Breast epithelium (tissue), 4 donors: ENCODE measurements around the gene MRPS10. TPM values are rescaled to one million over a fixed set of nuclear protein-coding genes. Genes with fewer than 3 reads are reported as not detected.

Experiments used
- DNase-seq, 2 donors: peaks; one replicate each; pipeline ENCODE4 v3.0.0-alpha.2; 2019; ENCODE audit warnings: low spot score in 2 of 2
- H3K27ac ChIP-seq, 2 donors: fragments of 200-600 bp; sonication (generic) in 1 of 2; one replicate each; pipeline ENCODE4 v1.5.1; 2016 to 2019; ENCODE audit warnings: mild to moderate bottlenecking in 1 of 2
- H3K27me3 ChIP-seq, 2 donors: fragments of 200-600 bp; sonication (generic) in 1 of 2; one replicate each; pipeline versions ENCODE4 v1.5.1 to v1.6.0; 2017 to 2019; ENCODE audit warnings: control low read depth in 1 of 2, mild to moderate bottlenecking in 1 of 2
- H3K36me3 ChIP-seq: fragments of 200-600 bp; one replicate; pipeline ENCODE4 v1.5.1; 2019
- H3K4me1 ChIP-seq, 2 donors: fragments of 200-600 bp; sonication (generic); one replicate each; pipeline ENCODE4 v1.5.1; 2016 to 2019; ENCODE audit warnings: control low read depth in 1 of 2
- H3K4me3 ChIP-seq, 3 donors: fragments of 200-600 bp; sonication (generic); 1 replicate in 2 of 3; 2 replicates in 1 of 3; pipeline ENCODE4 v1.5.1; 2016 to 2019; ENCODE audit warnings: mild to moderate bottlenecking in 3 of 3, moderate library complexity in 2 of 3
- H3K9me3 ChIP-seq, 2 donors: fragments of 200-600 bp; sonication (generic) in 1 of 2; one replicate each; pipeline ENCODE4 v1.5.1; 2016 to 2019; ENCODE audit warnings: control low read depth in 1 of 2
- CTCF ChIP-seq, 3 donors: fragments of 450-650 bp; IDR thresholded peaks; one replicate each; pipeline ENCODE4 v1.5.1; 2016 to 2017; ENCODE audit warnings: antibody characterized with exemption in 3 of 3, mild to moderate bottlenecking in 3 of 3, moderate library complexity in 3 of 3
- POLR2A ChIP-seq: fragments of 450-650 bp; IDR thresholded peaks from one replicate; pipeline ENCODE4 v1.6.1; 2016; ENCODE audit warnings: antibody characterized with exemption, mild to moderate bottlenecking, moderate library complexity
- POLR2AphosphoS5 ChIP-seq, 3 donors: sonication (generic); formaldehyde crosslinking; IDR thresholded peaks; one replicate each; pipeline ENCODE4 v1.6.1; 2017; ENCODE audit warnings: antibody characterized with exemption in 3 of 3
- intact Hi-C: fragments of 100-400 bp; cut with DNase I; formaldehyde crosslinking; loops from one replicate; pipeline ENCODE4 v1.15.1; 2023; ENCODE audit warnings: low total_unique reads
- total RNA-seq, 3 donors: library from RNA; depleted of rRNA; stranded (reverse); fragments of >200 nt; gene quantifications; one replicate each; pipeline ENCODE4 v1.1.0, GENCODE V29; 2016

MRPS10 gene
- total RNA-seq = 10 to 100 TPM; 25.6 to 37.0 (median 33.4) TPM

DNA sequence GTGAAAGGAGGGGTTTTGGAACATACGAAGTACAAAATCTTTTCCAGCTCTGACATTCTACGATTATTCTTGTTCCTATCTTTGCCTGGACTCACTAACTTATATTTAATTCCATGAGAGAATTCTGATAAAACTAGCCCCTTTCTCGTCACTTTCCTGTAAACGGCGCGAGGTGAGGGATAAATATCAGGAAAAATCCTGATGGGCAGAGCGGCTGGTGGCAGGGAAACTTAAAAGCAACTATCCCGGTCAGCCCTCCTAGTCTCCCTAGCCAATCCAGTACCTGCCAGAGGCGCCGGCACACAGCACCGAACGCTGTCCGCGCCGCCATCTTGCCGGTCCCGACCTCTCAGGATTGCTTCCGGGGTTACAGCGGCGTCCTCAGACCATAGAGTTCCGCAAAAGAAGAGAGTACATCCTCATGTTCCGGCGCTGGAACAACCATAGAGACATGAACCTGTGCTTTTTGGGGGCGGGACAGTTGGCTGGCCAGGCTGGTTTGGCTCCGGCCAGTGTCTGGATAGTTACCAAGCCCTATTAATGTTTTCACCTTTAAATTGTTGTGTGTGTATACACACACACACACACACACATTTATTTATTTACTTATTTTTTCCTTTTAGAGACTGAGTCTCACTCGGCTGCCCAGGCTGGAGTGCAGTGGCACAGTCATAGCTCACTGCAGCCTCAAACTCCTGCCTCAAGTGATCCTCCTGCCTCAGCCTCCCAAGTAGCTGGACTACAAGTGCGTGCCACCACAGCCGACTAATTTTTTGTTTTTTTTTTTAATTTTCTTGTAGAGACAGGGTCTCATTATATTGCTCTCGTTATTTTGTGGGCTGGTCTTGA, at the start of gene MRPS10:
MRPS10 (minus strand) TSS at position 343 of the 849 bp plus-strand sequence; CDS start at position 331, 12 bp downstream.
- TF ChIP-seq POLR2A (peak; percentile 78), POLR2AphosphoS5 (IDR thresholded peaks at IDR 0.05) (peak; percentile 88 to 97 (median 94)), CTCF (IDR thresholded peaks at IDR 0.05) (no peak)
- no peaks in the 10 kb centered on the region for H3K36me3 ChIP-seq
- H3K27me3 ChIP-seq = no peaks in the 10 kb centered on the region
- H3K27ac ChIP-seq = peak within 1 kb of the TSS; percentile 64 to 82
- H3K9me3 ChIP-seq = no peaks in the 10 kb centered on the region
- H3K4me3 ChIP-seq = peak within 1 kb of the TSS; percentile 75 to 78 (median 75)
- intact Hi-C loops = no loop called here
- H3K4me1 ChIP-seq = no peaks in the 10 kb centered on the region
- DNase-seq = peak; percentile 92

GRCh38 chr6:42266538-42266937, 48.9 kb upstream of the MRPS10 start:
- intact Hi-C loops = no loop called here
- TF ChIP-seq POLR2A (no peak), POLR2AphosphoS5 (IDR thresholded peaks at IDR 0.05) (no peak), CTCF (IDR thresholded peaks at IDR 0.05) (no peak)
- Histone ChIP-seq H3K4me1 (no peaks in the 10 kb centered on the region), H3K27ac (no peak overlapping the region), H3K36me3 (no peaks in the 10 kb centered on the region), H3K4me3 (no peak overlapping the region), H3K9me3 (no peaks in the 10 kb centered on the region), H3K27me3 (no peaks in the 10 kb centered on the region)
- no peak for DNase-seq

DNA sequence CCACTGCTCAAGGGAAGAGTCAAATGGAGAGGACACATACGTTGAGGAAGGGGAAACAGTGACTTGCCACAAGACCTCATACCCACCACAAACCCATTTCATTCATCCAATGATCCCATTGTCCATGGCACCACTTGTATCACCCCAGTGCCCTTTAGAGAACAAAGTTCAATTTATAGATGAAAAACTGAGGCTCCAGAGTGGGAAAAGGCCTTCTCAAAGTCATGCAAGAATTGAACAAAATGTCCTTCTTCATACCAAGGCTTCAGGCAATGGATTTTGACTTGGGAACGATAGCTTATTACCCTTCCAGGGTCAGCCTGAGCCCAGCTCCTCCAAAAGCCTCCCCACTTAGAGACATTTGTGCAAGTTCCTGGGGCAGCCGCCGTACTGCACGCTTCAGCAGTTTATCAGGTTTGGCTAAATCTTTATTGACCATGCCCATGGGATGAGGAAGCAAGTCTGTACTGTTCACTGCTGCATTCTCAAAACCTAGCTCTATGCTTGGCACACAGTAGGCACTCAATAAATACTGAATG, 47.3 kb upstream of the MRPS10 start:
- intact Hi-C loops = no loop called here
- Histone ChIP-seq H3K36me3 (no peaks in the 10 kb centered on the region), H3K27me3 (no peaks in the 10 kb centered on the region), H3K4me3 (no peak overlapping the region), H3K9me3 (no peaks in the 10 kb centered on the region), H3K4me1 (no peaks in the 10 kb centered on the region), H3K27ac (peak overlapping the region in 1 of 2 donors; percentile 38)
- no peak for DNase-seq
- TF ChIP-seq POLR2A (no peak), POLR2AphosphoS5 (IDR thresholded peaks at IDR 0.05) (no peak), CTCF (IDR thresholded peaks at IDR 0.05) (no peak)

DNA sequence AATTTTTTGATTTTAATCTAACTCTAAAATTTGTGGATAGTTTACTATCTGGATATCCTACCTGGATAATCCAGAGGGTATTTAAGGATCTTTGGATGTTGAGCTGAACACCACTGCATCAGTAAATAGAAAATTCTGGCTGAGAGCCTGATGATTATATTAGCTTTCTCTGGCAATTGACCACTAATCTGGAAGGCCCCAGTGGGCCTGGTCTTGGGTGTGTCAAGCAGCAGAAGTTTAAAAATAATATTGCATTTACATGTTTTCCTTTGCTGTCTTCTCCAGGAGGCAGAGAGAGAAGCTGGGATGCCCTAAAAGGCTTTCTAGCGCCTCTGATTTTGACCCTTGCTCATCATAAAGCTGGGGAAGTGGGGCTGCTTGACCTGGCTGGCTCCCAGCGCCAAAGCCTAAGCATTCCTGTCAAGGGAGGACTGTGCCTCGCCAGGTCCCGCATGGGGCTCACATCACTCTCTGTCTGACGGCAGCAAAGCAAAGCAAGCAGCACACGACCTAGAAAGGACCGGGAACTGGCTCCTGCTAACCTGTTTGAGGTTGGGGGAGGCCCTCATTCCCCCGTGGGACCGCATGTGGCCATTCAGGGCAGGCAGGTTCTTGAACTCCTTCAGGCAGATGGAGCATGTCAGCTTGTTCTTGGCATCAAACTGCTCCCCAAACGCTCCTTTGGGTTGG, 46.6 kb upstream of the MRPS10 start:
- Histone ChIP-seq H3K9me3 (no peaks in the 10 kb centered on the region), H3K27ac (peak overlapping the region in 1 of 2 donors; percentile 38), H3K4me1 (no peaks in the 10 kb centered on the region), H3K4me3 (no peak overlapping the region), H3K36me3 (no peaks in the 10 kb centered on the region), H3K27me3 (no peaks in the 10 kb centered on the region)
- intact Hi-C loops = no loop called here
- no peak for TF ChIP-seq POLR2AphosphoS5 (IDR thresholded peaks at IDR 0.05)
- no peak for TF ChIP-seq POLR2A
- TF ChIP-seq CTCF (IDR thresholded peaks at IDR 0.05) = no peak
- no peak for DNase-seq
